Transverse colon (tissue), 4 donors: Measurements from ENCODE around the gene PIAS3.

Source experiments
- EP300 ChIP-seq: sonication (generic); formaldehyde crosslinking; IDR thresholded peaks from one replicate; pipeline ENCODE4 v1.6.1; 2017; ENCODE audit warnings: antibody characterized with exemption, low read depth
- POLR2A ChIP-seq: fragments of 450-650 bp; IDR thresholded peaks from one replicate; pipeline ENCODE4 v1.6.1; 2016; ENCODE audit warnings: antibody characterized with exemption, mild to moderate bottlenecking, moderate library complexity
- POLR2AphosphoS5 ChIP-seq, 3 donors: sonication (generic); formaldehyde crosslinking; IDR thresholded peaks; one replicate each; pipeline ENCODE4 v1.6.1; 2016; ENCODE audit warnings: antibody characterized with exemption in 3 of 3
- TF ChIP-seq, protein P1 (sequence below), 5 experiments: fragments of 200-600 bp in 3 of 5; fragments of 450-650 bp in 2 of 5; sonication (generic) in 3 of 5; IDR thresholded peaks; 1 replicate in 2 of 5; 2 replicates in 3 of 5; pipeline ENCODE4 v1.5.1; 2016 to 2017; ENCODE audit warnings: antibody characterized with exemption in 5 of 5, inconsistent platforms in 3 of 5, mild to moderate bottlenecking in 2 of 5, moderate library complexity in 1 of 5

DNA sequence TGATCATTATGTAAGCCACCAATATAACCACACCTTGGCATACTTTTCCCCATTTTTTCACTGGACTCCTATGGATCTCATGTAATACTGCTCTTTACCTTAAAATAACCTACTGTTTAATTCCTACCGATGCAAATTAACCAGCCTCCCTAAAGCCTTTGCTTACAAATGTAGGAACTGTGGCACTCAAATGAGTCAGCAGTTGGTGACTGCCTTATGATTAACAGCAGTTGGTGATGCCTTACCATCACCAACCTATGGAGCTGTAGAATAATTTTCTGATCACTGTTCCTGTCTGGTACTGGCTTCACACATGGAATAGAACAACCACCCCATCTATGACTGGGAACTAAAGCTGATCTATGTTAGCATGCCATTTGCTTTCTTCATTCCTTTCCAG lies 21.2 kb downstream of the PIAS3 start:
- TF ChIP-seq, protein P1, sequence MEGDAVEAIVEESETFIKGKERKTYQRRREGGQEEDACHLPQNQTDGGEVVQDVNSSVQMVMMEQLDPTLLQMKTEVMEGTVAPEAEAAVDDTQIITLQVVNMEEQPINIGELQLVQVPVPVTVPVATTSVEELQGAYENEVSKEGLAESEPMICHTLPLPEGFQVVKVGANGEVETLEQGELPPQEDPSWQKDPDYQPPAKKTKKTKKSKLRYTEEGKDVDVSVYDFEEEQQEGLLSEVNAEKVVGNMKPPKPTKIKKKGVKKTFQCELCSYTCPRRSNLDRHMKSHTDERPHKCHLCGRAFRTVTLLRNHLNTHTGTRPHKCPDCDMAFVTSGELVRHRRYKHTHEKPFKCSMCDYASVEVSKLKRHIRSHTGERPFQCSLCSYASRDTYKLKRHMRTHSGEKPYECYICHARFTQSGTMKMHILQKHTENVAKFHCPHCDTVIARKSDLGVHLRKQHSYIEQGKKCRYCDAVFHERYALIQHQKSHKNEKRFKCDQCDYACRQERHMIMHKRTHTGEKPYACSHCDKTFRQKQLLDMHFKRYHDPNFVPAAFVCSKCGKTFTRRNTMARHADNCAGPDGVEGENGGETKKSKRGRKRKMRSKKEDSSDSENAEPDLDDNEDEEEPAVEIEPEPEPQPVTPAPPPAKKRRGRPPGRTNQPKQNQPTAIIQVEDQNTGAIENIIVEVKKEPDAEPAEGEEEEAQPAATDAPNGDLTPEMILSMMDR (IDR thresholded peaks at IDR 0.05), result no peak
- no peak for TF ChIP-seq EP300
- no peak for TF ChIP-seq POLR2A
- TF ChIP-seq POLR2AphosphoS5 (IDR thresholded peaks at IDR 0.05), result no peak
